ENCODE data around the gene RNF133. TPM values are rescaled to one million over a fixed set of nuclear protein-coding genes. Genes with fewer than 3 reads are reported as not detected.

The RNF133 gene
- total RNA-seq, 4 donors from 2014 or later = 1.1 to 5.0 (median 3.1) TPM

- Histone ChIP-seq H3K27me3 (no peaks in the 10 kb centered on the region), H3K4me3 (no peak overlapping the region), H3K36me3 (no peaks in the 10 kb centered on the region), H3K27ac (no peak overlapping the region), H3K4me1 (no peaks in the 10 kb centered on the region), H3K9me3 (no peaks in the 10 kb centered on the region)
- no peak for DNase-seq
- TF ChIP-seq CTCF (IDR thresholded peaks at IDR 0.05) = no peak
- TF ChIP-seq POLR2A (IDR thresholded peaks at IDR 0.05) = no peak
Observed at GRCh38 chr7:122717356-122718089, 18.6 kb upstream of the RNF133 start.

- Histone ChIP-seq H3K4me3 (no peak overlapping the region), H3K4me1 (no peaks in the 10 kb centered on the region), H3K27ac (no peak overlapping the region), H3K36me3 (no peaks in the 10 kb centered on the region), H3K9me3 (no peaks in the 10 kb centered on the region), H3K27me3 (no peaks in the 10 kb centered on the region)
- DNase-seq = no peak
- TF ChIP-seq POLR2A (IDR thresholded peaks at IDR 0.05) = no peak
- TF ChIP-seq CTCF (IDR thresholded peaks at IDR 0.05) = no peak
Observed at GRCh38 chr7:122715183-122715582, 16.3 kb upstream of the RNF133 start.

- Histone ChIP-seq H3K27ac (no peak overlapping the region), H3K4me1 (no peaks in the 10 kb centered on the region), H3K9me3 (no peaks in the 10 kb centered on the region), H3K36me3 (no peaks in the 10 kb centered on the region), H3K27me3 (no peaks in the 10 kb centered on the region), H3K4me3 (no peak overlapping the region)
- TF ChIP-seq CTCF (IDR thresholded peaks at IDR 0.05) (no peak), POLR2A (IDR thresholded peaks at IDR 0.05) (no peak)
- DNase-seq = no peak
Observed at GRCh38 chr7:122710916-122711315, 12.0 kb upstream of the RNF133 start.

GRCh38 chr7:122709930-122710646, 11.2 kb upstream of the RNF133 start:
- H3K4me3 ChIP-seq = no peak overlapping the region
- no peak overlapping the region for H3K27ac ChIP-seq
- H3K36me3 ChIP-seq = no peaks in the 10 kb centered on the region
- H3K9me3 ChIP-seq = no peaks in the 10 kb centered on the region
- DNase-seq = no peak
- H3K27me3 ChIP-seq = no peaks in the 10 kb centered on the region
- H3K4me1 ChIP-seq = no peaks in the 10 kb centered on the region
- TF ChIP-seq CTCF (IDR thresholded peaks at IDR 0.05) = no peak
- no peak for TF ChIP-seq POLR2A (IDR thresholded peaks at IDR 0.05)

GRCh38 chr7:122706836-122707235, 7.9 kb upstream of the RNF133 start:
- no peaks in the 10 kb centered on the region for H3K27me3 ChIP-seq
- no peak for DNase-seq
- H3K36me3 ChIP-seq = no peaks in the 10 kb centered on the region
- H3K27ac ChIP-seq = no peak overlapping the region
- TF ChIP-seq CTCF (IDR thresholded peaks at IDR 0.05) (no peak), POLR2A (IDR thresholded peaks at IDR 0.05) (no peak)
- H3K4me1 ChIP-seq = no peaks in the 10 kb centered on the region
- no peak overlapping the region for H3K4me3 ChIP-seq
- no peaks in the 10 kb centered on the region for H3K9me3 ChIP-seq
